PC-9 (cell line): ENCODE measurements around the gene SPHKAP. TPM values are rescaled to one million over a fixed set of nuclear protein-coding genes. Genes with fewer than 3 reads are reported as not detected.

Experiments used
- BruUV-seq: library from RNA; stranded (reverse); fragments of 400-500 nt; replicated peaks from 2 replicates; lab custom pipeline; 2021; lab: Mats Ljungman, UMichigan
- CTCF ChIA-PET: fragments of 300-600 bp; sonication (Branson Sonifier 250); formaldehyde crosslinking; loops from one replicate; lab custom pipeline; 2022; ENCODE audit warnings: antibody characterized with exemption; lab: Charles Lee
- POLR2A ChIA-PET: fragments of 300-600 bp; sonication (Branson Sonifier 250); formaldehyde crosslinking; loops from one replicate; lab custom pipeline; 2022; ENCODE audit warnings: antibody characterized with exemption; ENCODE audit not compliant: unreplicated experiment; lab: Charles Lee
- DNase-seq, 2 experiments: peaks; one replicate each; pipeline versions ENCODE4 v3.0.0 to v3.0.0-alpha.2; 2015 to 2022; ENCODE audit warnings: mixed read lengths in 1 of 2
- H2AFZ ChIP-seq: fragments of 200-600 bp; sonication (generic); 2 replicates; pipeline ENCODE4 v1.8.1; 2017; ENCODE audit warnings: antibody characterized with exemption
- H3F3A ChIP-seq: fragments of 200-600 bp; sonication (generic); 2 replicates; pipeline ENCODE4 v1.8.1; 2017; ENCODE audit warnings: antibody characterized with exemption, mild to moderate bottlenecking, low read depth; ENCODE audit not compliant: insufficient read depth
- H3K27ac ChIP-seq: fragments of 200-600 bp; sonication (generic); 2 replicates; pipeline ENCODE4 v1.6.1; 2016; ENCODE audit warnings: mixed run types
- H3K27me3 ChIP-seq: fragments of 200-600 bp; sonication (generic); 2 replicates; pipeline ENCODE4 v1.6.1; 2016; ENCODE audit warnings: low read depth, mixed run types; ENCODE audit not compliant: insufficient read depth
- H3K36me3 ChIP-seq: fragments of 200-600 bp; sonication (generic); 2 replicates; pipeline ENCODE4 v1.6.1; 2016; ENCODE audit warnings: low read depth, mixed run types
- H3K4me1 ChIP-seq: fragments of 200-600 bp; sonication (generic); replicated peaks from 2 replicates; pipeline ENCODE4 v1.6.1; 2016; ENCODE audit warnings: mixed run types; ENCODE audit not compliant: insufficient read depth
- H3K4me2 ChIP-seq: fragments of 200-600 bp; sonication (generic); 2 replicates; pipeline ENCODE4 v1.6.1; 2017; ENCODE audit warnings: mixed run types
- H3K4me3 ChIP-seq: fragments of 200-600 bp; sonication (generic); 2 replicates; pipeline ENCODE4 v1.6.1; 2016; ENCODE audit warnings: mixed run types
- H3K79me2 ChIP-seq: fragments of 200-600 bp; sonication (generic); 2 replicates; pipeline ENCODE4 v1.6.1; 2017; ENCODE audit warnings: low read depth, mixed run types
- H3K9me2 ChIP-seq: fragments of 200-600 bp; sonication (generic); 2 replicates; pipeline ENCODE4 v1.8.1; 2017; ENCODE audit warnings: mild to moderate bottlenecking; ENCODE audit not compliant: insufficient read depth
- H3K9me3 ChIP-seq: fragments of 200-600 bp; sonication (generic); 2 replicates; pipeline ENCODE4 v1.8.1; 2016; ENCODE audit warnings: low read depth; ENCODE audit not compliant: insufficient read depth
- H4K20me1 ChIP-seq: fragments of 200-600 bp; sonication (generic); 2 replicates; pipeline ENCODE4 v1.8.1; 2017; ENCODE audit not compliant: insufficient read depth
- EZH2 ChIP-seq: fragments of 200-600 bp; sonication (generic); IDR thresholded peaks from 2 replicates; pipeline ENCODE4 v1.8.0; 2017; ENCODE audit warnings: antibody characterized with exemption, low read depth
- intact Hi-C: fragments of 100-400 bp; cut with micrococcal nuclease; formaldehyde crosslinking; loops from one replicate; pipeline ENCODE4 v1.10.0; 2022; ENCODE audit not compliant: unreplicated experiment
- total RNA-seq: library from RNA; stranded (reverse); gene quantifications from 2 replicates; pipeline ENCODE4 v1.2.3, GENCODE V29; 2021
- TF ChIP-seq, protein P1 (sequence below): fragments of 200-600 bp; sonication (generic); conservative IDR thresholded peaks from 2 replicates; pipeline ENCODE4 v1.6.1; 2017; ENCODE audit warnings: mixed run types, antibody characterized with exemption, mild to moderate bottlenecking, moderate library complexity

Gene SPHKAP
- total RNA-seq, 1 experiment from 2014 or later = not detected

DNA sequence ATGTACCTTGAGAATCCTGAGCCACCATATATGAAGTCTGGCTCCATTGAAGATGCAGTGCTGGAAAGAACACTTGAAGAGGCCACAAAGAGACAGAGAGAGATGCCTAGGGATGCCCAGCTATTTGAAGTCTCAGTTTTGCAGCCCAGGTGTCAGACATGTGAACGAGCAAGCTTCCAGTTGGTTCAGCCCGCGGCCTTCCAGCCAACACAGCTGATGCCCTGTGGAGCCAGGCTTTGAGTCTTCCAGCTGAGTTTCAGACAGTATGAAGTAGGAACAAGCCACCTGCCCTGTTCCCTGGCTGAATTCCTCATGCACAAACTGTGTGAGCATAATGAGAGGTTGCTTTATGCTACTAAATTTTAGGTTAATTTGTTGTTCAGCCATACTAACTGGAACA lies 108.8 kb downstream of the SPHKAP start:
- Histone ChIP-seq H3K27me3 (no peaks in the 10 kb centered on the region), H3K4me3 (no peak overlapping the region), H3K36me3 (no peaks in the 10 kb centered on the region), H3K9me3 (no peaks in the 10 kb centered on the region), H4K20me1 (no peaks in the 10 kb centered on the region), H2AFZ (no peak overlapping the region), H3K9me2 (no peaks in the 10 kb centered on the region), H3K79me2 (no peaks in the 10 kb centered on the region), H3K4me2 (no peak overlapping the region), H3K27ac (no peak overlapping the region), H3K4me1 (no peaks in the 10 kb centered on the region), H3F3A (no peaks in the 10 kb centered on the region)
- ChIA-PET CTCF (no interaction called here), POLR2A (no interaction called here)
- no peak for TF ChIP-seq EZH2
- TF ChIP-seq, protein P1, sequence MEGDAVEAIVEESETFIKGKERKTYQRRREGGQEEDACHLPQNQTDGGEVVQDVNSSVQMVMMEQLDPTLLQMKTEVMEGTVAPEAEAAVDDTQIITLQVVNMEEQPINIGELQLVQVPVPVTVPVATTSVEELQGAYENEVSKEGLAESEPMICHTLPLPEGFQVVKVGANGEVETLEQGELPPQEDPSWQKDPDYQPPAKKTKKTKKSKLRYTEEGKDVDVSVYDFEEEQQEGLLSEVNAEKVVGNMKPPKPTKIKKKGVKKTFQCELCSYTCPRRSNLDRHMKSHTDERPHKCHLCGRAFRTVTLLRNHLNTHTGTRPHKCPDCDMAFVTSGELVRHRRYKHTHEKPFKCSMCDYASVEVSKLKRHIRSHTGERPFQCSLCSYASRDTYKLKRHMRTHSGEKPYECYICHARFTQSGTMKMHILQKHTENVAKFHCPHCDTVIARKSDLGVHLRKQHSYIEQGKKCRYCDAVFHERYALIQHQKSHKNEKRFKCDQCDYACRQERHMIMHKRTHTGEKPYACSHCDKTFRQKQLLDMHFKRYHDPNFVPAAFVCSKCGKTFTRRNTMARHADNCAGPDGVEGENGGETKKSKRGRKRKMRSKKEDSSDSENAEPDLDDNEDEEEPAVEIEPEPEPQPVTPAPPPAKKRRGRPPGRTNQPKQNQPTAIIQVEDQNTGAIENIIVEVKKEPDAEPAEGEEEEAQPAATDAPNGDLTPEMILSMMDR = no peak
- intact Hi-C loops = no loop called here
- BruUV-seq = no TSS peak
- no peak for DNase-seq

DNA sequence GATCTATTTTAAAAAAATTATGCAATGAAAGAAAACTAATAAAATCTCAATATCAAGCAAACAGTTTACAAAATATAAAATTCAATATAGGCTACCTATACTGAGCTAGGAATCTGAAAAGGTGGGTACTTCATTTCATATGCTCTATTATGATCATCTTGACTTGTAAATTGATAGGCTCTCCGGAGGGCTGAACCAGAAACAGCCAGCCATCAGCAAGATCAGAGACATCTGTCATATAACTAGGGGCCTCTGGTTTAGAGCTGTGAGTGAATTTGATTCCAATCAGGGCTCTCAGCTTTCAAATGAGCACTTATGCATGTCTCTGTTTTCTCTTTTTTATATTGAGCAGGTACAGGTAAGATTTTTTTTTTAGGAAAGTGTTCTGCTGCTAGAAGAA lies 114.2 kb downstream of the SPHKAP start:
- Histone ChIP-seq H3K4me2 (no peak overlapping the region), H3K9me2 (no peaks in the 10 kb centered on the region), H3K27me3 (no peaks in the 10 kb centered on the region), H4K20me1 (no peaks in the 10 kb centered on the region), H3K4me1 (no peaks in the 10 kb centered on the region), H2AFZ (no peak overlapping the region), H3K27ac (no peak overlapping the region), H3K9me3 (no peaks in the 10 kb centered on the region), H3F3A (no peaks in the 10 kb centered on the region), H3K36me3 (no peaks in the 10 kb centered on the region), H3K79me2 (no peaks in the 10 kb centered on the region), H3K4me3 (no peak overlapping the region)
- intact Hi-C loops = no loop called here
- ChIA-PET CTCF (no interaction called here), POLR2A (no interaction called here)
- BruUV-seq = no TSS peak
- DNase-seq = no peak
- TF ChIP-seq EZH2 = no peak
- TF ChIP-seq, protein P1 = no peak

DNA sequence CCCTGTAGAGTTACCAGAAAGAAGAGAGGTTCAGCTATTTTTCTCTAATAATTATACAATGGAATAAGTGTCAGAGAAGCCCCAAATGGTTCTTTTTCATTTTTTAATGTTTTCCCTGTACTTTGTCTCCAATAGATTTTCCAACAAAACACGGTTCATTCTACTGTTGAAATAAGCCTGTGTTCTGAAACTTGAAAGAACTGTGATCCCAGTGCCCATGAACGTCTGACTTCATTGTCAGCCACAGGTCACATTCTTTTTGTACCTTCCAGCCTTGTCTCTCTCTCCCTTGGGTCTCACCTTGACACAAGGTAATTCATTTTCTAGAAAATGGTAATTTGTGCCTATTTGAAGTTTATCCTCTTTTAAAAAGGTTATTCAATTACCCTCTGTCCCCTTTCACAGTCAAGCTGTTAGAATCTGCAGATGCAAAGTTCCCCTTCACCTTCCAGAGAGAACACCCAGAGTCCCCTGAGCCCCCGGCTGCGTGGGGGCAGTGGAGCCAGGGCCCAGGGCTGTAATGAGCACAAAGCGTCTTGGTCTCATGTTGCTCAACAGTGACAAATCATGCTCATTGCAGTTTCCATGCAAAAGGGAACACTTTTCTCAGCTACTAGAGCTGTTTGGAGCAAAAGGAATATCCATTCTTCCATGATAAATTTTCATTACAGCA lies 115.2 kb downstream of the SPHKAP start:
- CTCF ChIA-PET = no interaction called here

More for the DNA sequence above, 115.2 kb downstream of the SPHKAP start:
- no peak overlapping the region for H3K27ac ChIP-seq
- H3K27me3 ChIP-seq = no peaks in the 10 kb centered on the region
- H3F3A ChIP-seq = no peaks in the 10 kb centered on the region
- TF ChIP-seq, protein P1 = no peak
- TF ChIP-seq EZH2 = no peak
- no peak for DNase-seq
- intact Hi-C loops = no loop called here
- no peak overlapping the region for H2AFZ ChIP-seq
- POLR2A ChIA-PET = no interaction called here
- no peak overlapping the region for H3K4me2 ChIP-seq
- H3K9me2 ChIP-seq = no peaks in the 10 kb centered on the region
- no peaks in the 10 kb centered on the region for H3K9me3 ChIP-seq
- no peaks in the 10 kb centered on the region for H3K79me2 ChIP-seq
- no peaks in the 10 kb centered on the region for H3K36me3 ChIP-seq
- no peaks in the 10 kb centered on the region for H4K20me1 ChIP-seq
- no peaks in the 10 kb centered on the region for H3K4me1 ChIP-seq
- H3K4me3 ChIP-seq = no peak overlapping the region
- BruUV-seq = no TSS peak
